HepG2 (cell line): Measurements from ENCODE around the gene CNTN4. TPM values are rescaled to one million over a fixed set of nuclear protein-coding genes. Genes with fewer than 3 reads are reported as not detected.

Source experiments
- ATAC-seq: fragments of 200-7000 bp; cut with Tn5 transposase; 3 replicates; pipeline ENCODE4 v1.9.1; 2020; ENCODE audit warnings: mild to moderate bottlenecking, moderate library complexity
- BruUV-seq: library from RNA; stranded (reverse); fragments of 400-500 nt; replicated peaks from 2 replicates; lab custom pipeline; 2021; lab: Mats Ljungman, UMichigan
- CTCF ChIA-PET: fragments of 300-600 bp; formaldehyde crosslinking; extraction: SDS; loops from one replicate; lab custom pipeline; 2021; ENCODE audit warnings: low total read pairs, inconsistent platforms, low intra/inter-chr PET ratio; lab: Yijun Ruan, JAX
- POLR2A ChIA-PET: fragments of 350-600 bp; sonication (Branson Sonifier 250); formaldehyde crosslinking; loops from one replicate; lab custom pipeline; 2020; ENCODE audit warnings: antibody characterized with exemption, inconsistent platforms; lab: Yijun Ruan, JAX
- DNase-seq: peaks from one replicate; pipeline ENCODE4 v3.0.0-alpha.2; 2015; ENCODE audit warnings: low spot score
- FAIRE-seq: peaks from 3 replicates; lab custom pipeline; 2011; peaks lifted over from hg19 to GRCh38; lab: Jason Lieb, UNC
- H2AFZ ChIP-seq: one replicate; pipeline ENCODE4 v1.6.1; 2011; ENCODE audit warnings: low read length, inconsistent platforms
- H3K27ac ChIP-seq: fragments of 300-600 bp; 3 replicates; pipeline ENCODE4 v1.8.0; 2011; ENCODE audit warnings: mixed run types, mild to moderate bottlenecking, mixed read lengths, low read length, inconsistent platforms; ENCODE audit not compliant: insufficient read depth; ENCODE audit errors: extremely low read length
- H3K27me3 ChIP-seq, 2 experiments: fragments of 200-600 bp in 1 of 2; 2 replicates in 1 of 2; 3 replicates in 1 of 2; pipeline versions ENCODE4 v1.6.0 to v1.8.0; 2011; ENCODE audit warnings: low read length in 2 of 2, mild to moderate bottlenecking in 2 of 2, moderate library complexity in 2 of 2, inconsistent platforms in 1 of 2; ENCODE audit not compliant: insufficient read depth in 2 of 2, control insufficient read depth in 1 of 2
- H3K36me3 ChIP-seq, 2 experiments: fragments of 200-600 bp in 1 of 2; replicated peaks in 1 of 2; 2 replicates in 1 of 2; 3 replicates in 1 of 2; pipeline versions ENCODE4 v1.5.1 to v1.8.0; 2011; ENCODE audit warnings: low read length in 2 of 2, inconsistent platforms in 1 of 2; ENCODE audit not compliant: insufficient read depth in 2 of 2, control insufficient read depth in 1 of 2
- H3K4me1 ChIP-seq: 2 replicates; pipeline ENCODE4 v1.5.1; 2012; ENCODE audit warnings: low read length, inconsistent platforms; ENCODE audit not compliant: insufficient read depth
- H3K4me2 ChIP-seq: 2 replicates; pipeline ENCODE4 v1.6.0; 2011; ENCODE audit warnings: low read depth, low read length, inconsistent platforms
- H3K4me3 ChIP-seq, 3 experiments: fragments of 200-600 bp in 1 of 3; sonication (generic), shearing (Covaris generic) in 1 of 3; replicated peaks in 1 of 3; 2 replicates each; pipeline ENCODE4 v1.5.1; 2011 to 2016; ENCODE audit warnings: low read length in 3 of 3, inconsistent platforms in 2 of 3, low read depth in 2 of 3, mild to moderate bottlenecking in 2 of 3, control low read depth in 1 of 3, mixed read lengths in 1 of 3; ENCODE audit not compliant: insufficient read depth in 1 of 3
- H3K79me2 ChIP-seq: one replicate; pipeline ENCODE4 v1.6.1; 2011; ENCODE audit warnings: low read length, inconsistent platforms; ENCODE audit not compliant: insufficient read depth
- H3K9ac ChIP-seq: 2 replicates; pipeline ENCODE4 v1.6.0; 2011; ENCODE audit warnings: mild to moderate bottlenecking, low read depth, low read length, inconsistent platforms; ENCODE audit not compliant: insufficient read depth
- H3K9me3 ChIP-seq: 2 replicates; pipeline ENCODE4 v1.5.1; 2012; ENCODE audit warnings: mild to moderate bottlenecking, low read length
- H4K20me1 ChIP-seq: 2 replicates; pipeline ENCODE4 v1.6.0; 2011; ENCODE audit warnings: inconsistent platforms, mild to moderate bottlenecking, low read length, moderate library complexity; ENCODE audit not compliant: insufficient read depth
- AFF4 ChIP-seq: sonication (generic); formaldehyde crosslinking; IDR thresholded peaks from 2 replicates; pipeline ENCODE4 v1.4.0; 2020; ENCODE audit warnings: missing genetic modification reagents
- ATF3 ChIP-seq: sonication (generic); formaldehyde crosslinking; IDR thresholded peaks from 2 replicates; pipeline ENCODE4 v1.4.0; 2020; ENCODE audit warnings: missing genetic modification reagents
- MED1 ChIP-seq: sonication (generic); formaldehyde crosslinking; IDR thresholded peaks from 2 replicates; pipeline ENCODE4 v1.4.0; 2020; ENCODE audit warnings: missing genetic modification reagents
- MZF1 ChIP-seq: sonication (generic); formaldehyde crosslinking; IDR thresholded peaks from 2 replicates; pipeline ENCODE4 v1.8.1; 2023; ENCODE audit warnings: mild to moderate bottlenecking, missing genetic modification reagents, borderline replicate concordance
- TFDP1 ChIP-seq: IDR thresholded peaks from 2 replicates; pipeline ENCODE4 v1.6.1; 2016; ENCODE audit warnings: missing compliant biosample characterization, missing genetic modification reagents, borderline replicate concordance
- ZNF34 ChIP-seq: sonication (generic); formaldehyde crosslinking; IDR thresholded peaks from 2 replicates; pipeline ENCODE4 v1.4.0; 2020; ENCODE audit warnings: mild to moderate bottlenecking, missing genetic modification reagents, borderline replicate concordance
- ZNF7 ChIP-seq: IDR thresholded peaks from 2 replicates; pipeline ENCODE4 v1.6.1; 2016; ENCODE audit warnings: missing biosample characterization, missing genetic modification reagents
- WGBS: methylation state at CpG from one replicate; pipeline ENCODE4 v1.1.6; 2017; ENCODE audit warnings: low lambda C conversion rate; 5-methylcytosine and 5-hydroxymethylcytosine counted together
- in situ Hi-C: cut with HindIII; loops from 2 replicates; pipeline ENCODE4 v1.10.0; 2017; ENCODE audit warnings: low pct_unique_long_range_greater_than_20kb; ENCODE audit not compliant: extremely low pct_ligation_motif_present
- intact Hi-C: fragments of 100-400 bp; cut with micrococcal nuclease; formaldehyde crosslinking; loops from one replicate; pipeline ENCODE4 v1.10.0; 2022; ENCODE audit not compliant: unreplicated experiment
- polyA plus RNA-seq, 8 experiments: library from polyadenylated mRNA; depleted of rRNA in 3 of 8; stranded (reverse) in 7 of 8; unstranded in 1 of 8; fragments of >200 nt; fragmentation: Illumina TruSeq in 4 of 8; extraction: Trizol in 4 of 8; gene quantifications; 2 replicates each; pipeline versions ENCODE4 v1.2.1 to v1.2.3, GENCODE V29; 2011 to 2016; ENCODE audit warnings: low read depth in 4 of 8, missing spikeins in 1 of 8, mixed read lengths in 1 of 8; ENCODE audit not compliant: insufficient read depth in 1 of 8
- total RNA-seq, 5 experiments: library from RNA; depleted of rRNA; stranded (reverse); fragments of >200 nt; fragmentation: Illumina TruSeq; extraction: Trizol; gene quantifications; 2 replicates each; pipeline ENCODE4 v1.2.3, GENCODE V29; 2016; ENCODE audit warnings: low read depth in 1 of 5

Gene CNTN4
- total and polyA plus RNA-seq, 2 of the 13 experiments (the other 11 are each of a cell fraction or from before 2014, with no cell fraction given) = 0.01 to 0.13 TPM

GRCh38 chr3:2697589-2697988 lies 598.9 kb downstream of the CNTN4 start (continued):
- TF ChIP-seq MZF1 (no peak), ATF3 (CRISPR knock-in tag) (no peak), ZNF7 (CRISPR knock-in tag) (no peak)

GRCh38 chr3:2701471-2701870 lies 602.8 kb downstream of the CNTN4 start:
- no peak for FAIRE-seq
- 0% methylated on average over 3 of the region's 3 CpGs for WGBS
- intact Hi-C loops = no loop called here

More at GRCh38 chr3:2701471-2701870, 602.8 kb downstream of the CNTN4 start:
- Histone ChIP-seq H4K20me1 (no peaks in the 10 kb centered on the region; the same call in 1 of the 2 replicates), H3K4me3 (no peak overlapping the region), H3K9me3 (no peaks in the 10 kb centered on the region), H3K27me3 (no peaks in the 10 kb centered on the region), H3K9ac (no peak overlapping the region), H3K4me2 (no peak overlapping the region), H3K36me3 (no peaks in the 10 kb centered on the region), H3K4me1 (no peaks in the 10 kb centered on the region), H3K79me2 (no peaks in the 10 kb centered on the region), H3K27ac (no peak overlapping the region), H2AFZ (no peak overlapping the region)
- ChIA-PET POLR2A (no interaction called here), CTCF (no interaction called here)
- in situ Hi-C loops = no loop called here
- BruUV-seq = no TSS peak
- TF ChIP-seq AFF4 (CRISPR knock-in tag) (no peak), TFDP1 (no peak), ZNF34 (no peak), MED1 (CRISPR knock-in tag) (no peak)
- no peak for DNase-seq
- ATAC-seq = no peak
